ENCODE data around the gene SEPTIN1. TPM values are rescaled to one million over a fixed set of nuclear protein-coding genes. Genes with fewer than 3 reads are reported as not detected.
"Not testable (repeated sequence)": the region's sequence is repeated elsewhere in the genome, so short reads cannot be mapped to it uniquely, and the experiment has no call there.

The SEPTIN1 gene
- polyA plus RNA-seq, 3 donors: 0.31 to 0.60 (median 0.49) TPM

- Mint-ChIP-seq H3K27ac (no peak overlapping the region), H3K4me3 (no peak overlapping the region), H3K27me3 (ENCODE audit: low read depth in 3 of 3) (peaks cover 7 to 26% (median 11%) of the 10 kb centered on the region in 3 donors), H3K36me3 (peaks cover 5 to 13% of the 10 kb centered on the region in 2 donors), H3K9me3 (no peaks in the 10 kb centered on the region), H3K4me1 (peaks cover 37% of the 10 kb centered on the region)
- Histone ChIP-seq H4K20me1 (ENCODE audit: insufficient read depth, low read length) (no peaks in the 10 kb centered on the region), H3K4me3 (replicated peaks in 1 of 3; ENCODE audit: low read depth in 2 of 3, low read length in 3 of 3) (no peak overlapping the region), H3K27me3 (ENCODE audit: control insufficient read depth in 2 of 2, insufficient read depth in 2 of 2, low read length in 2 of 2) (no peaks in the 10 kb centered on the region), H2AFZ (ENCODE audit: insufficient read depth, low read depth, low read length, poor library complexity, severe bottlenecking) (no peak overlapping the region), H3K27ac (ENCODE audit: low read depth in 1 of 2, low read length in 2 of 2) (no peak overlapping the region), H3K4me2 (replicated peaks; ENCODE audit: extremely low read depth, low read length, poor library complexity, severe bottlenecking) (no peak overlapping the region), H3K9ac (ENCODE audit: insufficient read depth, low read length, poor library complexity, severe bottlenecking) (no peak overlapping the region), H3K4me1 (ENCODE audit: control insufficient read depth in 1 of 2, insufficient read depth in 2 of 2, low read length in 2 of 2) (peaks cover 21 to 31% of the 10 kb centered on the region in 2 donors), H3K9me3 (replicated peaks in 1 of 2; ENCODE audit: control insufficient read depth in 1 of 2, insufficient read depth in 1 of 2, low read length in 2 of 2) (no peaks in the 10 kb centered on the region), H3K79me2 (ENCODE audit: insufficient read depth, low read length) (no peaks in the 10 kb centered on the region), H3K36me3 (replicated peaks in 1 of 2; ENCODE audit: control insufficient read depth in 1 of 2, insufficient read depth in 2 of 2, low read length in 2 of 2) (no peaks in the 10 kb centered on the region)
- 89% methylated on average over 1 of the region's 4 CpGs for WGBS (ENCODE audit: insufficient coverage)
- DNase-seq: no peak
- TF ChIP-seq CTCF (IDR thresholded peaks at IDR 0.05): no peak
- intact Hi-C loops (cut with micrococcal nuclease): no loop called here
These were observed 14.7 kb upstream of the SEPTIN1 start for GRCh38 chr16:30397056-30397455.

- H3K4me3 ChIP-seq (replicated peaks in 1 of 3; ENCODE audit: low read depth in 2 of 3, low read length in 3 of 3); H3K36me3 ChIP-seq (replicated peaks in 1 of 2; ENCODE audit: control insufficient read depth in 1 of 2, insufficient read depth in 2 of 2, low read length in 2 of 2); H4K20me1 ChIP-seq (ENCODE audit: insufficient read depth, low read length); H3K9me3 ChIP-seq (replicated peaks in 1 of 2; ENCODE audit: control insufficient read depth in 1 of 2, insufficient read depth in 1 of 2, low read length in 2 of 2); DNase-seq; intact Hi-C loops (cut with micrococcal nuclease); H3K79me2 ChIP-seq (ENCODE audit: insufficient read depth, low read length); H2AFZ ChIP-seq (ENCODE audit: insufficient read depth, low read depth, low read length, poor library complexity, severe bottlenecking); H3K9ac ChIP-seq (ENCODE audit: insufficient read depth, low read length, poor library complexity, severe bottlenecking); H3K27ac Mint-ChIP-seq; H3K27me3 ChIP-seq (ENCODE audit: control insufficient read depth in 2 of 2, insufficient read depth in 2 of 2, low read length in 2 of 2); H3K27ac ChIP-seq (ENCODE audit: low read depth in 1 of 2, low read length in 2 of 2); H3K9me3 Mint-ChIP-seq: not testable (repeated sequence)
- H3K4me2 ChIP-seq (replicated peaks; ENCODE audit: extremely low read depth, low read length, poor library complexity, severe bottlenecking): peak overlapping the region; percentile 79
- peaks cover 5 to 13% of the 10 kb centered on the region in 2 donors for H3K36me3 Mint-ChIP-seq
- H3K4me1 ChIP-seq (ENCODE audit: control insufficient read depth in 1 of 2, insufficient read depth in 2 of 2, low read length in 2 of 2): peaks cover 21 to 31% of the 10 kb centered on the region in 2 donors
- peaks cover 36% of the 10 kb centered on the region for H3K4me1 Mint-ChIP-seq
- H3K4me3 Mint-ChIP-seq: peak overlapping the region in 1 of 2 donors; percentile 84
- peaks cover 7 to 28% (median 11%) of the 10 kb centered on the region in 3 donors for H3K27me3 Mint-ChIP-seq (ENCODE audit: low read depth in 3 of 3)
- WGBS (ENCODE audit: insufficient coverage): 100% methylated on average over 1 of the region's 4 CpGs
These were observed 14.3 kb upstream of the SEPTIN1 start for GRCh38 chr16:30396627-30397026.

Measured in CD14-positive monocyte (primary cell).